Measurements from ENCODE around the gene CAMK2B.
A peak's percentile ranks its signal among the peaks of the same experiment; 100 is the strongest.

The CAMK2B gene

GRCh38 chr7:44272456-44272855, 52.9 kb downstream of the CAMK2B start:
- no peak for DNase-seq

- DNase-seq, result no peak
These were observed 55.4 kb downstream of the CAMK2B start for GRCh38 chr7:44269943-44270493.

GRCh38 chr7:44269417-44269816, 56.0 kb downstream of the CAMK2B start:
- no peak for DNase-seq

- no peak for DNase-seq
These were observed 56.7 kb downstream of the CAMK2B start for GRCh38 chr7:44268671-44269070.

- DNase-seq, result no peak
These were observed 57.5 kb downstream of the CAMK2B start for GRCh38 chr7:44267719-44268421.

GRCh38 chr7:44267178-44267577, 58.2 kb downstream of the CAMK2B start:
- DNase-seq, result no peak

DNA sequence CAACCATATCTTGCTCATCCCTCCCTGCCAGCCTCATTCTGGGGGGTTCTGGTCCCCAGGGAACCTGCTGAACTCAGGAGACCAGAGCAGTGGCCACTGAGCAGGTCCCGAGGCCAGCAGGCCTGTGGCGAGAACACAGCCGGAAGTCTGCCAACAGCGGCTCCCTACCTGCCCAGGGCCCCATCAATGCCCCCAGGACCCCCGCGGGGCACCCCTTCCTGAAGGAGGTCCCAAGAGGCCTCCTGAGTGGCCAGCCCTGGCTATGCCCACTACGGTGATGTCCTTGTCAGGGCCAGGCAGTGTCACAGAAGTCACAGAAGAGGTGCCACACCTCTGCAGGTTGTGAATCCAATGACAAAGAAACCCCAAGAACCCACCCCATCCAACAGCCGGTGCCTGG, 58.9 kb downstream of the CAMK2B start:
- no peak for DNase-seq

- no peak for DNase-seq
These were observed 59.7 kb downstream of the CAMK2B start for GRCh38 chr7:44265728-44266127.

DNA sequence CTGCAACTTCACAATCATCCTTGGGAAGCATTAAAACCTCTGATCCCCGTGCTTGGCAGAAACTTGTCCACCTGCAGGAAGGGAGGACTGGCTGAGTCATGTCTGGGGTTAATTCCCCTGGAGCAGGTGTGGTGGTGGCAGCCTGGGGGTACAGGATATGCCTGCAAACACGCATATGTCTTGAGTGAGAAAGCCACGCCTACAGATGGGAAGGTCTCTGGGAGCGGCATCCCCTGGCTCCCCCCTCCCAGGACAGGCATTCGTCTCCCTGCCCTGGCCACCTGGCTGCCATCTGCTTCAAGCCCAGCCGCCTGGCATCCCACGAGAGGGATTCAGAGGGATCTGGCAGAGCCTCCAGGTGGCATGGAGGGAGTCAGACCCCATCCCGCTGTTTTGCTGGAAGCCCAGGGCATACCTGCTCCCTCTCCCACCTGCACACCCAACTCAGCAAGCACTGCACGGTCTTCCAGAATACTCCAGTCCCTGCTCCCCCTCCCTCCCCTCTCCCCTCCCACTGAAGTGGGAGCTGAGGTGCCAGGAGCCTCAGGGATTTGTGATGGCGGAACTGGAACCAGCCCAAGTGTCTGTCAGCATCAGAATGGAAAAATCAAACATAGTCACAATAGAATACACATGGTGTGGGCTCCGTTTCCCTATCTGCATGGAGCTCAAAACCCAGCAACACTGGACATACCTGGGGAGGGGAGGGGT, 61.0 kb downstream of the CAMK2B start:
- DNase-seq, result no peak

GRCh38 chr7:44263326-44264082, 61.9 kb downstream of the CAMK2B start:
- no peak for DNase-seq

- no peak for DNase-seq
These were observed 63.4 kb downstream of the CAMK2B start for GRCh38 chr7:44262031-44262430.

- DNase-seq, result no peak
These were observed 64.2 kb downstream of the CAMK2B start for GRCh38 chr7:44261240-44261639.

GRCh38 chr7:44259547-44260457, 65.6 kb downstream of the CAMK2B start:
- no peak for DNase-seq

DNA sequence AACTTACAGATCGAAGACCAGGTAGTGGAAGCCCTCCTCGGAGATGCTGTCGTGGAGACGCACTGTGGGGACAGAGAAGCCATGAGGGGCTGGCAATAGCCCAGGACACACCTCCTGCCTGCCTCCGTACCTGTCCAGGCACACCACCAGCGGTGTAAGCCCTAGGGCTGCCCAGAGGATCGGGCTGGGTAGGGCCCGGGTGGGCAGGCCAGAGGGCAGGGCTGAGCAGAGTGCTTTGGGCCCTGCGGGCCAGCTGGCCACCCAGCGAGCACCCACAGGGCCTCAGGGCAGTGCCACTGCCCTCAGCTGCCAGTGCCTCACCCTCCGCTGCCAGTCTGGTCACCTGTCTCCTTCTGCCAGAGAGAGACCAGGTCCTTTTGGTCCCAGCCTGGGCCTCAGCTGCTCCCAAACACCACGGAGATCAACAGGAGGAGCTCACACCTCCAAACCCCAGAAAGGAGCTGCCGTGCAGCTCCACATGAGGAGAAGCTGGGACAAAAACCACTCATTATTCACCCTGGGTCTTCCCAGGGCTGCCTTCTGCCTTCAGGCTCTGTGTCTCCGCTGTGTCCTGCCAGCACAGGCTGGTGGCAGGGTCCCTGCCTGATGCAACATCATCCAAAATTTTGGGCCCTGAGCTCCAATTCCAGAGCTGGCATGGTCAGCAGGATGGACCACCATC, 66.4 kb downstream of the CAMK2B start:
- no peak for DNase-seq

DNA sequence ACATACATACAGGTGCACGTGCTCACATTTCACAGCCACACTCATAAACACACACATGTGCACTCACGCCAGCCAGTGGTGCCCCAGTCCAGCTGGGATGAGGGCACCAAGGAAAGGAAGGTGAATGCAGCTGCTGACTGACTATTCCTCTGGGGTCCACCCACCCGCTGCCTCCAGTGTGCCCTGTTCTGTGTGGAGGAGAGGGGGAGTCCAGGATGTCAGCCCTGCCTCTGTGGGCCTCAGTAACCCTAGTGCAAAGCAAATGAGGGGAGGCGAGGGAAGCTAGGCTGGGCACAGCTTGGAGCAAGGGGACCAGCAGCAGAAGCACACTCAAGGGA, 67.0 kb downstream of the CAMK2B start:
- DNase-seq, result no peak

DNA sequence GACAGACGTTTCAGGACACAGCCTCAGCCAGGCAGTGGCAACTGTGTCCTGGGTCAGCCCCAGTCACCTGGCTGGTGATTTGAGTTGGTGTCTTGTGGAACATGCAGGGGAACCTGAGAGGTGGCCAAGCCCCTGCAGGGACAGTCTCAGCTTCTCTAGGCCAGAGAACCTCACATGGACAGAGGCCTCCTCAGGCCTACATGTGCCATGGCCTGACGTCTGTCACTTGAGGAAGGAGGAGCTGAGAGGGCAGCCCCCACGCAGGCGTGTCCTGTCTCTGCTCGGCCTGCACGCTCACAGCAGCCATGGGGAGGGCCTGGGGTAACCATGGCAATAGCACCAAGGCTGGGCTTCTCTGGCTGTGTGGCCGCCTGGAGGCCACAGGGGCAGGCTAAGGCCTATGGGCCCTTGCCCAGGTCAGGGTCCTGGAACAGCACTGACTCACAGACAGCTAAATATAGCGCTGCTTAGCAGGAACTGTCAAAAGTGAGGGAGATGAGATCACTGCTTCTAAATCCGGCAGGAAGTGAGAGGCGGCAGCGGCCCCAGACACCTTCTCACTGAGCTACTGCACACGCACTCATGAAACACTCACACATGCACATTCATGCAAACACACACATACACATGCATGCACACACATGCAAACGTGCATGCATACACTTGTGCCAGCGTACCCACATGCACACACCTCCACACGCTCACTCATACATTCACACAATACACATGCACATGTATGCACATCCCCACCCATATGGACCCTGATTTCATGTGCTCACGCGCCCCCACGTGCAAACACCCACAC, 67.6 kb downstream of the CAMK2B start:
- peak; percentile 59 to 64 for DNase-seq

GRCh38 chr7:44257213-44257612, 68.2 kb downstream of the CAMK2B start:
- no peak for DNase-seq

DNA sequence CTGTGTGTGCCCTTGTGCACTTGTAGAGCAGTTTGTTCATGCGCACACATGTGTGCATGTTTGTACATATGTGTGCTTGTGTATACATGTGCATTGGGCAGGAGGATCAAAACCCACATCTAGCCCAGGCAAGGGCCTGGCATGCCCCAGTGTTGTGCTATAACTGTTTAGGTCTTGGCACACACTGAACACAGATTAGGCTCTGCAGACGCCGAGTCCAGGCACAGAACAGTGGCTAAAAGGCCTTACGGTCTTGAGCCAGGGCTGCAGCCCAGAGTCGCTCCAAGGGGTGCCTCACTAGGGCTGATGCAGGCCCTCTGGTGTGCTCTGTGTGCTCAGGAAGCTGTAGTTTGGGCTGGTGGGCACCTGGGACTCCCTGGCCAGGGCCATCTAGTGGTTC, 68.9 kb downstream of the CAMK2B start:
- DNase-seq, result no peak

GRCh38 chr7:44251881-44252280, 73.5 kb downstream of the CAMK2B start:
- no peak for DNase-seq

GRCh38 chr7:44251269-44251668, 74.1 kb downstream of the CAMK2B start:
- no peak for DNase-seq

DNA sequence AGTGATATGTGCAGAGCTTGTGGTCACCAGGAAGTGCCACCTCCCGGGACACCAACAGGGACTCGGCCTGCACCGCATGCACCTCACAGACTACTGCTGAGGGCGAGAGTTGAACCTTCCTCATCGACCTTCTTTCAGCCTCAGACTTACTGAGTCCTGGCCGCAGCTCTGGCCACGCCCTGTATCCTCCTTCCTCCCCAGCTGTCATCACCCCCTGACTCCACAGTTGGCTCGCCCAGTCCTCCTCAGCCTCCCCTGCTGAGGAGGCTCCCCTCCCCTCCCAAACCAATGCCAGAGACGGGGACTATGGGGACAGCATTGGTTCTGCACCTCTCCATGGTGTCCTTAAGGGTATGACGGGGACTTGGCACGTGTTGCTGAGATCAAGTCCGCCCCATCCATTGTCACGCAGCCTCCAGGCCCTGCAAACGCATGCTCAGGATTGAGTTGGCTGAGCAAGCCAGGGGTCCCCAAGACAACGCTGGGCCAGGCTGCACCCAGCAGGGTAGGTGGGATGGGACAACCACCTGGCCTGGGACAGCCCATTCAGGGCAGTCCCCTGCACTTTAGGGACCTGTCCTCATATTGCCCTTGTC, 75.7 kb downstream of the CAMK2B start:
- DNase-seq, result no peak

Measured in stimulated activated CD4-positive, alpha-beta T cell treated with anti-CD3 and anti-CD28 coated beads, Interleukin-2, amount 100 ng/mL, for 48 hours (primary cell).